ENCODE measurements around the gene ESD. TPM values are rescaled to one million over a fixed set of nuclear protein-coding genes. Genes with fewer than 3 reads are reported as not detected.
"Not testable (repeated sequence)": the region's sequence is repeated elsewhere in the genome, so short reads cannot be mapped to it uniquely, and the experiment has no call there.

Gene ESD
- total and polyA plus RNA-seq, 5 experiments from 2014 or later, result 61.2 to 171 (median 143) TPM

DNA sequence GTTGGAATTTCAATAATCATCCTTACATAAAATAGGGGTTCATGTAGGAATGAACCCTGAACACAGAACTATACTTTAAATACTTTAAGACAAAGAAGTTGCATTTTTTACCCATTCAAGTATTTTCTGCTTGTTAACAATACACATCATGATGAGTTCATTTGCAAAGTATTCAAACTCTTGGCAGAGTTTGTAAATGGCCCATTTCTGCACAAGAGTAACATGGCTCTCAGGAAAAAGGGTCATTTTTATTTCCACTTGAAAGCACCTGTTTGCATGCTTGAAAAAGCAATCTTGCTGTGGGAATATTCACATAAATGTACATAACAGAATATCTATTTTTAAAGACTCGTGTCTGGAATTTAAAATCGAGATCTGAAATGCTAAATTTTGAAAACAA is 18.1 kb downstream of the ESD start:
- POLR2A ChIA-PET, result no interaction called here
- H3K9me3 Mint-ChIP-seq, result no peaks in the 10 kb centered on the region
- no peaks in the 10 kb centered on the region for H3K27me3 Mint-ChIP-seq
- no peak overlapping the region for H3K27ac Mint-ChIP-seq
- ATAC-seq, result no peak
- DNase-seq, result no peak
- peaks cover 0 to 6% (median 4%) of the 10 kb centered on the region in 4 donors for H3K4me1 Mint-ChIP-seq
- no peak overlapping the region for H3K4me3 Mint-ChIP-seq
- H3K36me3 Mint-ChIP-seq, result peaks cover 7 to 86% (median 51%) of the 10 kb centered on the region in 3 donors

DNA sequence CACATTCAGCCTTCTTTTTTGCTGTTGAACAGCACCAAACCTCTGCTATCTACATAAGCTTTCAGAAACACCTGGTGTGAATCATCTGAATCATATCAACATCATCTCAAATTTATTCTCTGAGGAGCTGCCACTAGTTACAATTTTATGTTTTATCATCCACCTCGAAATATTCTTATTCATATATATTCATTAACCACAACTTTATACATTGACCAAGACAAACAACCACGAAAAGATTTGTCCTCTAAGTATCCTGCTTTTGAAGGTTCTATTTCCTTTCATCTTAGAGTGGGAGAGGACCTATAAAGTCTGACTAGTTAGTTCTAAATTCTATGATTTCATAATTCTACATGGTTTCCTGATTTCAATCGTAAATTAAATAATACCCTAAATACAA is 18.9 kb downstream of the ESD start:
- peaks cover 7 to 91% (median 57%) of the 10 kb centered on the region in 3 donors for H3K36me3 Mint-ChIP-seq
- POLR2A ChIA-PET, result no interaction called here
- no peak overlapping the region for H3K4me3 Mint-ChIP-seq
- DNase-seq, result no peak
- H3K27me3 Mint-ChIP-seq, result no peaks in the 10 kb centered on the region
- no peak for ATAC-seq
- no peak overlapping the region for H3K27ac Mint-ChIP-seq
- H3K4me1 Mint-ChIP-seq, result peaks cover 0 to 5% (median 4%) of the 10 kb centered on the region in 4 donors
- H3K9me3 Mint-ChIP-seq, result no peaks in the 10 kb centered on the region

DNA sequence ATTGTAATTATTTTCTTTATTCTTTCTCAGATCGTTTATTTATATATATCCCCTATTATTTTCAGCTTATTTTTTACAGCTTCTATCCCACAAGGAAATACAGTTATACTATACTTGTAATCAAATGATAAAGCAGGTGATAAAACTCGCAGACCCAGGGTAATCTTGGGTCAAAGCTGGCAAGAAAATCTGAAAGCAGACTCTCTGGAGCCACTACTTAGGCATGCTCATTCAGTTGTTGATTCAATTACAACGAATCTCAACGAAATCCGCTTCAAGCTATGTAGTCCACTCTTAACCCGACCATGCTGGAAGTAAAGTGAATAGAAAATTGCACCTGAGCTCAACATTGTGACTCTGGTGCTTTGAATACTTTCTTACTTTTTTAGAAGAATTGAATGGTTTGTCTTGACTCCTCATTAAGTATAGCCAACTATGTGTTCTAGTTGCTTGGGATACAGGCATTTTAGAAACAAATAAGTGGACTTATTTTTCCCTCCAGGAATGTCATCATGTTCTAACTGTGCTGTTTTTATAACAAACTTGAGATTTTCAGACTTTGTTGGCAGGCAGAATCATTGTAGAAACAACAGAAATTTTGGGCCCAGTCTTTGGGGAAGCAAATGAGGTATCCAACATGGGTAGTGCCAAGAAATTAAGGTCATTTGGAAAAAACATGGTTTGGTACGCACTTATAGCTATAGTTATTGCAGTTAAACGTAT is 21.4 kb downstream of the ESD start:
- Mint-ChIP-seq H3K4me1 (no peaks in the 10 kb centered on the region), H3K27me3 (no peaks in the 10 kb centered on the region), H3K9me3 (no peaks in the 10 kb centered on the region), H3K4me3 (no peak overlapping the region), H3K36me3 (peaks cover 15 to 95% (median 62%) of the 10 kb centered on the region in 3 donors), H3K27ac (no peak overlapping the region)
- POLR2A ChIA-PET, result no interaction called here
- DNase-seq (no peak), ATAC-seq (no peak)

DNA sequence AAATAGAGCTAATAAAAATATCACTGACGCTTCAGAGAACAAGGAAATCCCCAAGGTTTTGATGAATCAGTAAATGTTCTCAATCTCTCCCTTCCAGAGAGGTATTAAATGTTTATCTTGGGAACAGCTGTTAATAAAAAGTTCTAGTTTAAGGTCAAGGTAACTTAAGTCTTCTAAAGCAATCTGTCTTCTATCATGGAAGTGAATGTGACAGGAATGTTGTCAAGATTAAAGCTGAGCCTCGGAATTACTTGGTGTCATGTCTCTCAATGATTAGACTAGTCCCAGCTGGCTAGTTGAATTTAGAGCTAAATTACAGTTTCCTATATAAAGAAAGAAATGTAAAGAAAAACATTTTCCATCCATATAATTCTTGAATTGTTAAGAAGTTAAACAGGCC is 23.4 kb downstream of the ESD start:
- Mint-ChIP-seq H3K9me3 (no peaks in the 10 kb centered on the region), H3K4me1 (no peaks in the 10 kb centered on the region), H3K27me3 (no peaks in the 10 kb centered on the region), H3K36me3 (peaks cover 19 to 81% (median 69%) of the 10 kb centered on the region in 3 donors), H3K27ac (no peak overlapping the region), H3K4me3 (no peak overlapping the region)
- POLR2A ChIA-PET, result no interaction called here
- no peak for DNase-seq
- no peak for ATAC-seq

DNA sequence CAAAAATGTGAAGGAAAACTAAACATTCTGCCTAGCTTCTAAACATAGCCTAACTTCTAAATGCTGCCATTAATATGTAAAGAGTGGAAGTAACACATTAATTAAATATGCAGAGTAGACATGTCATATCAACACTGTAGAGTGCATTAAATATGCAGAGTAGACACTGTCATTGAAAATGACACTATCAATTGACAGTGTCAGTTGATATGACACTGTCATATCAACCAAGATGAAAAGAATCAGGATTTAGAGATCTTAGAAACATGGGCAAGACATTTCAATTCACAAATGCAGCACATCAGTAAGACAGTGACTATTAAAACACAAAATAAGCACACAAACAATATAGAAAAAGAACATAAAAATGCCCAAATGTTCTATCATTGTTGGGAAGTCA is 25.3 kb downstream of the ESD start:
- POLR2A ChIA-PET, result no interaction called here

DNA sequence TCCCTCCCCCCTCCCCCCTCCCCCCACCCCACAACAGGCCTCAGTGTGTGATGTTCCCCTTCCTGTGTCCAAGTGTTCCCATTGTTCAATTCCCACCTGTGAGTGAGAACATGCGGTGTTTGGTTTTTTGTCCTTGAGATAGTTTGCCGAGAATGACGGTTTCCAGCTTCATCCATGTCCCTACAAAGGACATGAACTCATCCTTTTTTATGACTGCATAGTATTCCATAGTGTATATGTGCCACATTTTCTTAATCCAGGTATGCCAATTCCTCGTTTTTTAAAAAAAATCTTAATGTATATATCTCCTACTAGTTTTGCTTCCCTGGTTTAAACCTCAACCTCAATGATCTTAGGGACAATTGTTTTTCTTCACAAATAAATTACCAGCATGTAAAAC is 27.0 kb downstream of the ESD start:
- ATAC-seq, H3K27me3 Mint-ChIP-seq, DNase-seq, H3K27ac Mint-ChIP-seq, POLR2A ChIA-PET, H3K4me3 Mint-ChIP-seq, H3K9me3 Mint-ChIP-seq, H3K4me1 Mint-ChIP-seq: not testable (repeated sequence)
- H3K36me3 Mint-ChIP-seq, result peaks cover 12 to 48% (median 47%) of the 10 kb centered on the region in 3 donors

More for the DNA sequence above, 25.3 kb downstream of the ESD start:
- ATAC-seq, result no peak
- peaks cover 19 to 65% (median 57%) of the 10 kb centered on the region in 3 donors for H3K36me3 Mint-ChIP-seq
- peak overlapping the region in 1 of 10 donors; percentile 1 for H3K27ac Mint-ChIP-seq
- no peaks in the 10 kb centered on the region for H3K4me1 Mint-ChIP-seq
- no peaks in the 10 kb centered on the region for H3K27me3 Mint-ChIP-seq
- no peaks in the 10 kb centered on the region for H3K9me3 Mint-ChIP-seq
- no peak overlapping the region for H3K4me3 Mint-ChIP-seq
- DNase-seq, result no peak

DNA sequence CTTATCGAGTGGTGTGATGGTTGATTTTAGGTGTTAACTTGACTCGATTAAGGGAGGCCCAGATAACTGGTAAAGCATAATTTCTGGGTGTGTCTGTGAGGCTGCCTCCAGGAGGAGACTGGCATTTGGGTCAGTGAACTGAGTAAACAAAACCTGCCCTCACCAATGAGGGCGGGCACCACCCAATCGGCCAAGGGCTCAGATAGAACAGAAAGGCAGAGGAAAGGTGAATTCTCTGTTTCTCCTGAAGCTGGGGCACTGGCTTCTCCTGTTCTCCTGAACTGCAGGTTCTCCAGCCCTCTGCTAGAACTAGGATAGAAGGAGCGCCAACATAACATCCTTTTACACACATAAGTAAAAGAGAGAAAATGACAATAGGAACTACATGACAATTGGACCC is 35.1 kb downstream of the ESD start:
- peaks cover 0 to 8% (median 1%) of the 10 kb centered on the region in 4 donors for H3K4me1 Mint-ChIP-seq
- no peaks in the 10 kb centered on the region for H3K9me3 Mint-ChIP-seq
- DNase-seq (no peak), ATAC-seq (no peak)
- POLR2A ChIA-PET, result no interaction called here
- H3K4me3 Mint-ChIP-seq, result no peak overlapping the region
- no peak overlapping the region for H3K27ac Mint-ChIP-seq
- peaks cover 0 to 5% (median 0%) of the 10 kb centered on the region in 5 donors for H3K27me3 Mint-ChIP-seq
- H3K36me3 Mint-ChIP-seq, result no peaks in the 10 kb centered on the region

DNA sequence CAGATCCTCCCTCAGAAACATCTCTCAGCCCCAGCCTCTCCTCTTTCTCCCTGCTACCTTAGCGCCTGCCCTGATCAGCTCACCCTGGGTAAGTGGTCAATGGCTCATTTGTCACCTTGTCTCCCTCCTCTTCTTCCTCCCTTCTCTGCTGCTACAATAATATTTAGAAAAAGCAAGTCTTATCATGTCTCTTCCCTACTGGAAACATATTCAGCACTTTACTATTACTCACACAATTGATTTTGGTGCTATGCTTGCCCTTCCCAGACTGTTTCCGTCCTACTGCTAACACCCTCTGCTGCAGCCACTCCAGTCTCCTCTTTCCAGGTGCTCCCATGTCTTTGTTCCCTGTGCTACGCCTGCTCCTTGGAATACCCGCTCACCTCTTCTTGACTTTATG is 35.8 kb downstream of the ESD start:
- Mint-ChIP-seq H3K27ac (no peak overlapping the region), H3K4me1 (peaks cover 0 to 8% (median 1%) of the 10 kb centered on the region in 4 donors), H3K27me3 (peaks cover 0 to 5% (median 0%) of the 10 kb centered on the region in 5 donors), H3K36me3 (no peaks in the 10 kb centered on the region), H3K9me3 (no peaks in the 10 kb centered on the region), H3K4me3 (no peak overlapping the region)
- ATAC-seq (no peak), DNase-seq (no peak)
- POLR2A ChIA-PET, result no interaction called here

DNA sequence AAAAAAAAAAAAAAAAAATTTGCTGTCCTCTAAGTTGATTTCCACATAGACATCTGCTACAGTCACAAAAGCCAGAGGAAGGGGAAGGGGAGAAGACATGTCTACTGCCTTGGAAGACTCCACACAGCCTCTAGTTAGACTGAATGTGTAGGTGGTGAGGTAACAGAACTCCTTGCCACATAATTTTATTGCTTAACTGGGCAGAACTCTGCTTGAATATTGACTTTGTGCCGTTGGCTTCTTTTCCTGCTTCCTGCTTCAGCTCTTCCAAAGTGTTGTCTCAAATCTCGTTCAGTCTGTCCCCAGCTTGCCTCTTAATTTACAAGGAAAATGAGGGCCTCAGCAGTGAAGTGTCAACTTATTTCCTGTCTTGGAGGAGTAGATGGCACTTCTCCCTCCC is 37.1 kb downstream of the ESD start:
- no peaks in the 10 kb centered on the region for H3K36me3 Mint-ChIP-seq
- DNase-seq (no peak), ATAC-seq (no peak)
- H3K9me3 Mint-ChIP-seq, result no peaks in the 10 kb centered on the region
- H3K27me3 Mint-ChIP-seq, result peaks cover 0 to 5% (median 0%) of the 10 kb centered on the region in 5 donors
- H3K27ac Mint-ChIP-seq, result peak overlapping the region in 1 of 10 donors; percentile 61
- peaks cover 0 to 8% (median 1%) of the 10 kb centered on the region in 4 donors for H3K4me1 Mint-ChIP-seq
- H3K4me3 Mint-ChIP-seq, result no peak overlapping the region
- POLR2A ChIA-PET, result no interaction called here

DNA sequence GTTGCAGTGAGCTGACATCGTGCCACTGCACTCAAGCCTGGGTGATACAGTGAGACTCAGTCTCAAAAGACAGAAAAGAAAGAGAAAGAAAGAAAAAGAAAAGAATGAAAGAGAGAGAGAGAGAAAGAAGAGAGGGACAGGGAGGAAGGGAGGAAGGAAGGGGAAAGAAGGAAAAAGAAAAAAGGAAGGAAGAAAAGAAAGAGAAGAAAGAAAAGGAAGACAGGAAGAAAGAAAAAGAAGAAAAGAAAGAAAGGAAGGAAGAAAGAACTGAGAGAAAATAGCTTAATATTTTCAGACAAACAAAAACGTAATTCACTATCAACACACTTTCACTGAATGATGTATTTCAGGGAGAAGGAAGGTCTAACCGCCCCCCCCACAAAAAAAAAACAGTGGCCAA is 39.3 kb downstream of the ESD start:
- peaks cover 3 to 19% (median 4%) of the 10 kb centered on the region in 4 donors for H3K4me1 Mint-ChIP-seq
- no peak overlapping the region for H3K27ac Mint-ChIP-seq
- POLR2A ChIA-PET, result no interaction called here
- H3K9me3 Mint-ChIP-seq, result no peaks in the 10 kb centered on the region
- DNase-seq, result no peak
- no peaks in the 10 kb centered on the region for H3K36me3 Mint-ChIP-seq
- H3K27me3 Mint-ChIP-seq, result peaks cover 0 to 5% (median 0%) of the 10 kb centered on the region in 5 donors
- ATAC-seq, result no peak
- H3K4me3 Mint-ChIP-seq, result no peak overlapping the region

DNA sequence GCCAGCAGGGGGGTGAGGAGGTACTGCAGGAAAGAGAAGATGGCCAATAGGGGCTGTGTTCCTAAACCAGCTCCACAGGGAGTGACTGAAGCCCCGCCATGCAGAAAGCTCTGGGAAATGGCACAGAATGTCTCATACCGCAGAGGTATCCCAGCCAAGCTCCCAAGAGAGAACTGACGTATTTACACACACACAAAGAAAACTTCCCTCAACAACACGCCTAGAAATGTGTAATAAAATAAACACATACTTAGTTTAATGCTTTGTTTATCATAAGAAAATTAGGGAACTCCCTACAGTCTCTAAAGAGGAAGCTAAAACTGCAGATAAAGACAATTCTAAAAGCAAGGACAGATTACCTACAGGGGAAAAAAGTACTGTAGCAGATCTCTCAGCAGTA is 40.0 kb downstream of the ESD start:
- H3K9me3 Mint-ChIP-seq, result no peaks in the 10 kb centered on the region
- POLR2A ChIA-PET, result no interaction called here
- peaks cover 0 to 5% (median 0%) of the 10 kb centered on the region in 5 donors for H3K27me3 Mint-ChIP-seq
- DNase-seq, result no peak
- peaks cover 6 to 24% (median 8%) of the 10 kb centered on the region in 4 donors for H3K4me1 Mint-ChIP-seq
- ATAC-seq, result no peak
- H3K4me3 Mint-ChIP-seq, result no peak overlapping the region
- no peak overlapping the region for H3K27ac Mint-ChIP-seq
- H3K36me3 Mint-ChIP-seq, result no peaks in the 10 kb centered on the region

DNA sequence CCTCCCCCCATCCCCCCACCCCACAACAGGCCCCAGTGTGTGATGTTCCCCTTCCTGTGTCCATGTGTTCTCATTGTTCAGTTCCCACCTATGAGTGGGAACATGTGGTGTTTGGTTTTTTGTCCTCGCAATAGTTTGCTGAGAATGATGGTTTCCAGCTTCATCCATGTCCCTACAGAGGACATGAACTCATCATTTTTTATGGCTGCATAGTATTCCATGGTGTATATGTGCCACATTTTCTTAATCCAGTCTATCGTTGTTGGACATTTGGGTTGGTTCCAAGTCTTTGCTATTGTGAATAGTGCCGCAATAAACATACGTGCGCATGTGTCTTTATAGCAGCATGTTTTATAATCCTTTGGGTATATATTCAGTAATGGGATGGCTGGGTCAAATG is 41.5 kb downstream of the ESD start:
- ATAC-seq, H3K9me3 Mint-ChIP-seq, H3K27me3 Mint-ChIP-seq, H3K36me3 Mint-ChIP-seq, POLR2A ChIA-PET, H3K4me3 Mint-ChIP-seq, DNase-seq, H3K27ac Mint-ChIP-seq: not testable (repeated sequence)
- H3K4me1 Mint-ChIP-seq, result peaks cover 12 to 37% (median 21%) of the 10 kb centered on the region in 4 donors

DNA sequence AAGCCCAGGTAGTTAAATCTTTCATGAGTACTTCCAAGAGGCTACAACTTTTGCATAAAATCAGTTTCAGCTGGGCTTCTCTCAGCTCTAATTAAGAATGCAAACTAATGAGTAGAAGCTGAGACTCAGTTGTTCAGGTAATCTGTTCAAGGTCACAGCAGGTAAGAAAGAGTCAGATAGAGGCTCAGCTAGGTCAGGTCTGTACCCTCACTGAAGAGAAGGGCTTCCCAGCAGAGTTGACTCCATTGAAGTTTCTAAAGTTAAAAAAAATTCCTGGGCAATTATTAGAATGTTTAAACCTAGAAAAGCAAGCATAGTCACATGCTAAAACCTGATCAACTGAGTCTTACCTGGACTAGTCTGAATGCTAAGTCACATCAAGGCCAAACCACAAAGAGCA is 42.1 kb downstream of the ESD start:
- H3K4me3 Mint-ChIP-seq, result no peak overlapping the region
- no peak for ATAC-seq
- DNase-seq, result no peak
- peaks cover 0 to 12% (median 5%) of the 10 kb centered on the region in 3 donors for H3K36me3 Mint-ChIP-seq
- H3K9me3 Mint-ChIP-seq, result no peaks in the 10 kb centered on the region
- H3K27me3 Mint-ChIP-seq, result peaks cover 0 to 5% (median 0%) of the 10 kb centered on the region in 5 donors
- peaks cover 12 to 42% (median 28%) of the 10 kb centered on the region in 4 donors for H3K4me1 Mint-ChIP-seq
- peak overlapping the region in 1 of 10 donors; percentile 20 for H3K27ac Mint-ChIP-seq
- POLR2A ChIA-PET, result no interaction called here

DNA sequence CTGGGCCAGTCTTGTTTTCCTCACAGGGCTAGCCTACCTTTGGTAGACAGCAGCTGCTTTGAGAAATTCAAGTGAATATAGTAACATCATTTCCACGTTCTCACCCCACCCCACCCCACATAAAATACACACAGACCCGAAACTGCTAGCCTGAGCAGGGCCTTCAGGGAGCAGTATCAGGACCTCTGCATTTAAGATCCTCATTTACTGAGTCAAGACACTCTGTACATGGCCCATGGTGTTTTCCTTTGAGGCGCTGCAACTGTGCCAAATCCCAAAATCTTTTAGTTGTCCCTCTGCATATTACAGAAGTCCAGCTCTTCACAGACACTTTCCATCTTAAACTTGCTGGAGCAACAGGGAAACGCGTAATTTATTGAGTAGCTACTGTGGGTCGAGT is 43.0 kb downstream of the ESD start:
- Mint-ChIP-seq H3K27ac (no peak overlapping the region), H3K36me3 (peaks cover 0 to 16% (median 5%) of the 10 kb centered on the region in 3 donors), H3K4me3 (no peak overlapping the region), H3K9me3 (no peaks in the 10 kb centered on the region), H3K27me3 (peaks cover 0 to 5% (median 0%) of the 10 kb centered on the region in 5 donors), H3K4me1 (peaks cover 12 to 40% (median 31%) of the 10 kb centered on the region in 4 donors)
- POLR2A ChIA-PET, result no interaction called here
- DNase-seq, result no peak
- no peak for ATAC-seq

Data from naive thymus-derived CD8-positive, alpha-beta T cell (primary cell).